ENCODE measurements around the gene C1QL1.

DNA sequence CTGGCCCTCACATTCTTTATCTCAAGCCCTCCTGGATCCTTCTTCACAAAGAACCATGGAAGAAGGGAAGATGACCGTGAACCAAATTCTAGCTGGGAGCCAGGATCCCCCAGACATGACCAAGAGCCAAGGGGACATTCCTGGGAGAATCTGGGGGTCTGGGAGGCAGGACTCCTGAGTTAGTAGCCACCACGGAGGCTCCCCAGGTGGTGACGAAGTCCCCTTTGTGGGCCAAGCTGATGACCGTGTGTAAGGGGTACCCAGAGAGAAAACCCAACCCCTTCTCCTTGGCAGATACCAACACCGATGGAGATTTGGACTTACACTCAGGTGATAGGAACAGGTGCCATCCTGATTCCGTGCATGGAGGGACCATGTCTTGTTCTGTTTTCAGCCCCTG is 46.0 kb downstream of the C1QL1 start:
- no peak for TF ChIP-seq CTCF (optimal IDR thresholded peaks at IDR 0.05 in 1 of 3, IDR thresholded peaks at IDR 0.05 in 1 of 3, conservative IDR thresholded peaks at IDR 0.05 in 1 of 3; ENCODE audit: extremely low read depth in 1 of 3, insufficient read depth in 2 of 3, low read length in 3 of 3)
- TF ChIP-seq EZH2 (IDR thresholded peaks at IDR 0.05; ENCODE audit: low read length): no peak
